KOPT-K1 (cell line): ENCODE data around the gene PSPC1.

Experiments used
- H3K27ac ChIP-seq: fragments of 200-600 bp; sonication (generic); 2 replicates; pipeline ENCODE4 v1.5.1; 2016; ENCODE audit warnings: antibody characterized with exemption, mild to moderate bottlenecking, low read depth, low read length; ENCODE audit not compliant: poor library complexity, severe bottlenecking
- H3K36me3 ChIP-seq: fragments of 200-600 bp; sonication (generic); 2 replicates; pipeline ENCODE4 v1.5.1; 2017; ENCODE audit warnings: antibody characterized with exemption, mild to moderate bottlenecking, low read length, moderate library complexity; ENCODE audit not compliant: insufficient read depth
- H3K9me3 ChIP-seq: fragments of 200-600 bp; sonication (generic); 2 replicates; pipeline ENCODE4 v1.5.1; 2017; ENCODE audit warnings: antibody characterized with exemption, low read length, mild to moderate bottlenecking; ENCODE audit not compliant: insufficient read depth, poor library complexity, severe bottlenecking

The PSPC1 gene

GRCh38 chr13:19670147-19670546 is 112.6 kb downstream of the PSPC1 start:
- Histone ChIP-seq H3K9me3 (no peaks in the 10 kb centered on the region), H3K36me3 (peaks cover 100% of the 10 kb centered on the region), H3K27ac (no peak overlapping the region)

- no peak overlapping the region for H3K27ac ChIP-seq
- H3K36me3 ChIP-seq = peaks cover 100% of the 10 kb centered on the region
- no peaks in the 10 kb centered on the region for H3K9me3 ChIP-seq
Measured at GRCh38 chr13:19668778-19669177, 114.0 kb downstream of the PSPC1 start.

- Histone ChIP-seq H3K36me3 (peaks cover 100% of the 10 kb centered on the region), H3K27ac (no peak overlapping the region), H3K9me3 (no peaks in the 10 kb centered on the region)
Measured at GRCh38 chr13:19665427-19665859, 117.3 kb downstream of the PSPC1 start.

GRCh38 chr13:19664481-19665230 is 118.1 kb downstream of the PSPC1 start:
- H3K9me3 ChIP-seq = no peaks in the 10 kb centered on the region
- H3K36me3 ChIP-seq = peaks cover 100% of the 10 kb centered on the region
- no peak overlapping the region for H3K27ac ChIP-seq

- Histone ChIP-seq H3K9me3 (no peaks in the 10 kb centered on the region), H3K27ac (no peak overlapping the region), H3K36me3 (peaks cover 100% of the 10 kb centered on the region)
Measured at GRCh38 chr13:19663416-19663979, 119.2 kb downstream of the PSPC1 start.

GRCh38 chr13:19661561-19661960 is 121.2 kb downstream of the PSPC1 start:
- Histone ChIP-seq H3K27ac (no peak overlapping the region), H3K36me3 (peaks cover 95% of the 10 kb centered on the region), H3K9me3 (no peaks in the 10 kb centered on the region)

GRCh38 chr13:19661126-19661525 is 121.6 kb downstream of the PSPC1 start:
- no peaks in the 10 kb centered on the region for H3K9me3 ChIP-seq
- H3K36me3 ChIP-seq = peaks cover 90% of the 10 kb centered on the region
- H3K27ac ChIP-seq = no peak overlapping the region

GRCh38 chr13:19658831-19659230 is 123.9 kb downstream of the PSPC1 start:
- Histone ChIP-seq H3K27ac (no peak overlapping the region), H3K9me3 (no peaks in the 10 kb centered on the region)

GRCh38 chr13:19657872-19658591 is 124.7 kb downstream of the PSPC1 start:
- no peak overlapping the region for H3K27ac ChIP-seq

More at GRCh38 chr13:19658831-19659230, 123.9 kb downstream of the PSPC1 start:
- H3K36me3 ChIP-seq = peaks cover 88% of the 10 kb centered on the region

More at GRCh38 chr13:19657872-19658591, 124.7 kb downstream of the PSPC1 start:
- Histone ChIP-seq H3K9me3 (no peaks in the 10 kb centered on the region), H3K36me3 (peaks cover 88% of the 10 kb centered on the region)
